Measurements from ENCODE around the gene BLCAP.
"Not testable (repeated sequence)": the region's sequence is repeated elsewhere in the genome, so short reads cannot be mapped to it uniquely, and the experiment has no call there.

BLCAP gene

DNA sequence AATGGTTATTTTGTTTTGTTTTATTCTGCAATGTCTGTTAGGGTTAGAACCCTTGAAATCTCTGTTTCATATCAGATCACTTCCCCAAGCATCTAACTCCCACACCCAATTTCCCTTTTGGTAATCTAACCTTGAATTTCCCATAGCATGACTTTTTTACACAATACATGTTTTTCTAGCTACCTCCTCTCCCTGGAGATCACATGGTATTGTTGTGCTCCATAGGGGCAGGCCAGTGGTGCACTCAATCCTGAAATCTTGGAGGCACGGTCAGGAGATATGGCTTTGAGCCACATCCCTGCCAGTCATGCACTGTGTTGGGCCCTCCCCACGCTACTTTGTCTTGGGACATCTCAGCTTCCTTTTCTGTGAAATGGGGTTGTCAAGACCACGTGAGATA lies 43.3 kb downstream of the BLCAP start:
- DNase-seq (ENCODE audit: low read depth, low spot score): no peak

DNA sequence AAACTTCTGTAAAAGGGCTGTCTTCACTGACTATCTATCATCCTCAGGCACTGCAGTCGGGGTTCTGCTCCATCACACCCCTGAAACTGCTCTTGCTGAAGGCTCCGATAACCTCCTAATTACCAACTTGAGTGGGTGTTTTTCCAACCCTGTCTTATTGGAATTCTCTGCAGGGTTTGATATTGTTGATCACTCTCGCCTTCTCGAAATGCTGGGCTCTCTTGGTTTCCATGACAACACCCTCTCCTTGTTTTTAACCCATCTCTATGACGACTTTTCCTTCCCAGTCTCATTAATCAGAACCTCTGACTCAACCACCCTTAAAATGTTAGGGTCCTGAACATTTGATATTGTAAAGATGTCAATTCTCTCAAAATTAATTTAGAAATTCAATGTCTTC lies 46.1 kb downstream of the BLCAP start:
- no peak for DNase-seq (ENCODE audit: low read depth, low spot score)

DNA sequence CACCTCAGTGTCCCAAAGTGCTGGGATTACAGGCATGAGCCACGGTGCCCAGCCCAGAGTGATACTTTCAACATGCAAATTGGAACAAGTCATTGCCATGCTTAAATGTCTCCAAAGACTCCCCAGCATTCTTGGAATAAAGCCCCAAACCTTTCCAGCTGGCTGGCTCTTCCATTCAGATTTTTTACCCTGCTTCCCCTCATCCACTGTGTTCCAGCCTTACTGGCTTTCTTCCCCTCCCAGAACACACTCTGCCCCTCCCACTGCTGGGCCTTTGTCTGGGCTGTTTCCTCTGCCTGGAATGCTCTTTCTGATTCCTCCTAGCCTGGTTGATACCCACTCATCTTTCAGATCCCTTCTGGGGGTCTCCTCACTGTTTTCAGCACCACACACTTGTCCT lies 46.8 kb downstream of the BLCAP start:
- DNase-seq (ENCODE audit: low read depth, low spot score): no peak

DNA sequence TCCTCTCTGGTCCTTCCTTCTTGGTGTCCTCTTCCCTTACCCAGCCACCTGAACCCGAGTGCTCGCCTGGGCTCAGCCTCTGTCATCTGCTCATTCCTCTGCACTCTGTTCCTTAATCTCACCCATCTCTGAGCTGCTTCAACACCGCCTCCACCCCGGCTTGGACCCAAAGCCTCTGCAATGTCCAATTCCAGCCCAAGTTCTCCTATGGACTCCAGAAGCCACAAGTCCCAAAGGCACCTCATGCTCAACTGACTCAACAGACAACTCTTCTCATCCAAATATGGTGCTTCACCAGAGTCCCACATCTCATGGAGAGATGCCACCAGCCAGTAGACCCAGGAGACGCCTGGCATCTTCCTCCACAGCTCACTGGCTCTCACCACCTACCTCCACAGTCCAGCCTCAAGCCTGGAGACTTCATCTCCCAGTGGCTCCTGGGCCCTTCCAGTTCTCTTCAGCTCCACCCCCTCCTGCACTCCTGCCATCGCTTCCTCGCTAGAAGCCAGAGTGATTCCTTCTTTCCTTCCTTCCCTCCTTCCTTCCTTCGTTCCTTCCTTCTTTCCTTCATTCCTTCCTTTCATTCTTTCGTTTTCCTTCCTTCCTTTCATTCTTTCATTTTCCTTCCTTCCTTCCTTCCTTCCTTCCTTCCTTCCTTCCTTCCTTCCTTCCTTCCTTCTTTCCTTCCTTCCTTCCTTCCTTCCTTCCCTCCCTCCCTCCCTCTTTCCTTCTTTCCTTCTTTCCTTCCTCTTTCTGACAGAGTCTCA lies 47.6 kb downstream of the BLCAP start:
- DNase-seq (ENCODE audit: low read depth, low spot score): no peak

DNA sequence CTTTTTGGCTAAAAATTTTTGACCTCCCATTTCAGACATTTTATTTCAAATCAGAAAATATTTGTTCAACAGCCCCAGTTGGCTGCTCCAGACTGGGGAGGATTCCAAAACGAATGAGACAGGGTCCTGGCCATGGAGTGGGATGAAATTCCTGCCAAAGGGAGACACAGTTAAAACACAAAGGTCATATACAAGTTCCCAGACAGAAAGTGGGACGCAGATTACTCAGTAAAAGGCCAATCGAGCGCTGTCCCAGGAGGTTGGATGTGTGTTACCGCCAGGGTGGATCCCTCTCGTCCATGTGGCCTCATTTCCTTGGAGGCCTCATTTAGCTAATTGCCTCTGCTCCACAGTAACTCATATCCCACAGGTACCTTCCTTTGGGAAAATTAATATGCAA lies 48.4 kb downstream of the BLCAP start:
- DNase-seq (ENCODE audit: low read depth, low spot score): no peak

DNA sequence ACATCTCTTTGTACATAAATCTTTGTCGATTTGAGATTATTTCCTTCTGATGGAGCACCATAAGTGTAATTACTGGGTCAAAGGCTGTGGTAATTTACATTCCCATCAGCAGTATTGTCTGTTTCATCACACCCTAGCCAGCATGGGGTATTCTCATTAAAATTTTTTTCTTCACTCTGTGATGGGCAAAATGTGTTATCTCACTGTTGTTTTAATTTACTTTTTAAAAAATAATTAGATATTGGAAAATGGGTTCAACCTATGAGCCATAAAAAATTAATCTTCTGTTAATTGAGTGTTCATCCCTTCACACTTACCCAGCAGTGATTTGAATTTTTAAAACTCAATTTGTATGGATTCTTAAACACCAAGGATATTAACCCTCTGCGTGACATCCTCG lies 50.6 kb downstream of the BLCAP start:
- no peak for DNase-seq (ENCODE audit: low read depth, low spot score)

DNA sequence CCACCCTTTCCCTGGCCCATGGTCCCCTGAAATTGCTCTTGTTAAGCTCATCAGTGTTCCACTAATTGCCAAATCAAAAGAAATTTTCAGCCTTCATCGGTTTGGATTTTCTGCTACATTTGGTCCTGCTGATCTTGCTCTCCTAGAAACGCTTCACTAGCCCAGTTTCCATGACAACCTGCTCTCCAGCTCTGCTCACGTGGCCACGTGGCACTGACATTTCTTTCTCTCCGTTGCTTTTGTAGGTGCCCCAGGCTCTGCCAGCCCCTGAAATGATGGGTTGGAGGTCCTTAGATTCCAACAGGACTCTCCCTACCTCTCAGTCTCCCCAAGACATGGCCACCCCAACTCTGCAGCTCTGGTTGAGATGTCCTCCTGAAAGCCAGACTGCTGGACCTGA lies 52.4 kb downstream of the BLCAP start:
- DNase-seq (ENCODE audit: low read depth, low spot score): no peak

DNA sequence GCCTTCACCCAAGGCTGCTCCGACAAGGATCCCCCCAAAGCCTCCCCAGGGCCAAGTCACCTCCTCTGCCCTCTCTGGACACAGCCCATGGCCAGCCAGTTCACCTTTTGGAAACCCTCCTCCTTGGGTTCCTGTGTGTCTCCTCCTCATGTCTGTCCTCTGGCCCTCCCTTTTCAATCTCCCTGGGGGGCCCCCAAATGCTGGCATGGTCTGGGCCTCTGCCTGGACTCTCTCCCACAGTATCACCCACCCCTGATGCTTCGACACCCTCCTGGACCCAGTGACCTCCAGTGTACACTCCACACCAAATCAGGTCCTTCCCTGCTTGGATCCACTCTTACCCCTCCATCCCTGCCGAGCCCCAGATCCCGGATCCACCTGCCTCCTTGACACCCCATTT lies 53.3 kb downstream of the BLCAP start:
- DNase-seq (ENCODE audit: low read depth, low spot score): no peak

DNA sequence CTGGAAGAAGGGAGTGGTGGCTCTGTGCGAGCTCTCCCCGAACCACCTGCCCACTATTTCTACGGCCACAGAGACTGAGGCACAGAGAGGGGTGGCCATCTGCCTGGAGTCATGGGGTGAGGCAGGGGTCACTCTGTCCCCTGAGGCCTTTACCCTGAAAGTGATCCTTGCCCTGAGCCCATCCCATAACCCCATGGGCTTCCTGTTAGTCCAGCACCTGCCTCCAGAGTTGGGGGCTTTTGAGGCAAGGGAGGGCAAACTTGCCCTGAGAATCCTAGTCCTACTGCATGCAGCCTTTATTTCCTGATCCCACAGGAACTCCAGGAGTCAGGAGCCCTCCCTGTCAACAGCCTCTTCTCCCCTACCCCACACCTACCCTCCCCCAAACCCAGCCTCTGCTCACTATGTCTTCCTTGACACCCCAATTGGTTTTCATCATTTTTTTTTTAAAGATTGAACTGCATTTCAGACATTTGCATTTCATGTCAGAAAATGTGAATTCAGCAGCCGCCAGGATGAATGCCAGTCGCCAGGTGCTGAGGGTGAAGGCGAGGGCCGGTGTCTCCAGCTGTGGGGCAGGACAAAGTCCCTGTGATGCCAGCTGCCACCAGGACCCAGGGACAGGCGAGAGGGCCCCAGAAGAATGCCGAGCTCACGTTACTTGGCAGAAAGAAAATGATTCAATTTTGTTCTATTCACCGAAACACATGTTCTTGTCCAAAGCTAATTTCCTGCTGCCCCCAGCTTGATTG lies 54.3 kb downstream of the BLCAP start:
- no peak for DNase-seq (ENCODE audit: low read depth, low spot score)

DNA sequence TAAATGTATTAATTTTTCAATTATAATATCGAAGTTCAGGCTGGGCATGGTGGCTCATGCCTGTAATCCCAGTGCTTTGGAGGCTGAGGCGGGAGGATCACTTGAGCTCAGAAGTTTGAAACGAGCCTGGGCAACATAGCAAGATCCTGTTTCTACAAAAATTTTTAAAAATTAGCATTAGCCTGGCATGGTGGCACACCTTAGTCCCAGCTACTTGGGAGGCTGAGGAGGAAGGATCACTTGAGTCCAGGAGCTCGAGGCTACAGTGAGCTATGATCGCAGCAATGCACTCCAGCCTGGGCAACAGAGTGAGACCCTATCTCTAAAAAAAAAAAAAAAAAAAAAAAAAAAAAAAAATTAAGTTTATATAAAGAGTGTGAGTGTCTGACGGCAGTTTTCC lies 55.2 kb downstream of the BLCAP start:
- not testable (repeated sequence) for DNase-seq (ENCODE audit: low read depth, low spot score)

DNA sequence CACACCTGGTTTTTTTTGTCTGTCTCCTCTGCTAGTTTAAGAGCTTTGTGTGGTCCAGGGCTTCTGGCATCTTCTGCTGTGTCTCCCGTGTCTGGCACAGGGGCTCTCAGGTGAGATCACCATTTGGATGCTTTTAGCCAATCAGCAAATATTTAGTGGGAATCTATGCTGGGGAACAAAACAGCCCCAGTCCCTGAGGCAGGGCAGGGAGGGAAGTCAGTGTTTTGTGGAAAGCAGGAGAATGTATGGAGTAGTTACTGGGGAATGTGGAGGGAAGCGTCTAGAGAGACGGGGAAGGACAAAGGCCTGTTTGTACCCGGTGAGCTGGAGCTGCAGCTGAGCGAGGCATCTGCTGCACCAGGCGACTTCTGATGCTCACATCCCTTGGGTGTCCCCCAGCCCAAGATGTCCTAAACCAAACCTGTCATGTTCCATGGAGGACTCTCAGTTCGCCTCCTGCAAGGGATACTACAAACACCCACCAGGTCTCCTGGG lies 55.9 kb downstream of the BLCAP start:
- no peak for DNase-seq (ENCODE audit: low read depth, low spot score)

DNA sequence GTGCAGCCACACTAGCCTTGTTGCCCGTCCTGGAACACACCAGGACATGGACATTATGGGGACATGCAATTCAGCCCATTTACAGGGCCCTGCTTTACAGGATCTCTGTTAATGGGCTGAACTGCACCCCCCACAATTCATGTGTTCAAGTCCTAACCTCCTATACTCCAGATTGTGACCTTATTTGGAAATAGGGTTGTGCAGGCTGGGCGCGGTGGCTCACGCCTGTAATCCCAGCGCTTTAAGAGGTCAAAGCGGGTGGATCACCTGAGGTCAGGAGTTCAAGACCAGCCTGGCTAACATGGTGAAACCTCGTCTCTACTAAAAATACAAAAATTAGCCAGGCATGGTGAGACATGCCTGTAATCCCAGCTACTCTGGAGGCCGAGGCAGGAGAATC lies 57.5 kb downstream of the BLCAP start:
- DNase-seq (ENCODE audit: low read depth, low spot score): not testable (repeated sequence)

DNA sequence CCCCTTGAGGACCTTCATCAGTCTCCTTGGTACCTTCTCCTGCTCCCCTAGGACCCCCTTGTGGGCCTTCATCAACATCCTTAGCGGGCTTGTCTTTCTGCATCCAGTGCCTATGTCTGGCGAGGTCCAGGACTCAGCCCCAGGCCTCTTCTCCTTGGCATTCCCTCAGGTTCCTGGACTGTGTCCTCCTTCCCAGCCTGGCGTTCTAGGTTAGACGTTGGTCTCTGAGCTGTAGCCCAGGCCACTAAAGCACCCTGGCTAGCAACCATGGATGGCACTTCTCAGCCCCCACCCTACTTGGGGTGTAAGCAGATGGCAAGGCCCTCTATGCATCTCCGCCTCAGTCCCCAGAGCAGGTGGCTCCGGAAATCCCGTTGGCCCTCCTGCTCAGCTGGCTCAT lies 58.1 kb downstream of the BLCAP start:
- DNase-seq (ENCODE audit: low read depth, low spot score): no peak

DNA sequence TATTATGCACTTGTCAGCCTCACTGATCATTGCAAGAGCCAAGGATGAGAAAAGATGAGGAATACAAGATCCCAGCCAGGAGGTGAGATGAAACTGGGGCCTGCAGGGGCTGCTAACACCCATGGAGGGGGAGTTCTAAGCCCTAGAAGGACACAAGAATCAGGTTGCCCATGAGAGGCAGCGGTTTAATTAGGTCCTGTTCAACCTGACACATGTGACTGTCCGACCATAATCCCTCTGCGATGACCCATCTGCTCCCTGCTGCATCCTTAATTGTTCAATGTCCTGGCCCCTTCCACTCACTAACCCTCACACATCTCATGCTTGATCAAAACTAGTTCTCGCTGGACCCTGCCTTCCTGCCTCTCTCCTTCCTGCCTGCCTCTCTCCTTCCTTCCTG lies 58.8 kb downstream of the BLCAP start:
- DNase-seq (ENCODE audit: low read depth, low spot score): no peak
